ENCODE results near the gene PLD4. TPM values are rescaled to one million over a fixed set of nuclear protein-coding genes. Genes with fewer than 3 reads are reported as not detected.
A peak's percentile ranks its signal among the peaks of the same experiment; 100 is the strongest.

PLD4 gene
- total RNA-seq, 1 experiment from 2014 or later: not detected

DNA sequence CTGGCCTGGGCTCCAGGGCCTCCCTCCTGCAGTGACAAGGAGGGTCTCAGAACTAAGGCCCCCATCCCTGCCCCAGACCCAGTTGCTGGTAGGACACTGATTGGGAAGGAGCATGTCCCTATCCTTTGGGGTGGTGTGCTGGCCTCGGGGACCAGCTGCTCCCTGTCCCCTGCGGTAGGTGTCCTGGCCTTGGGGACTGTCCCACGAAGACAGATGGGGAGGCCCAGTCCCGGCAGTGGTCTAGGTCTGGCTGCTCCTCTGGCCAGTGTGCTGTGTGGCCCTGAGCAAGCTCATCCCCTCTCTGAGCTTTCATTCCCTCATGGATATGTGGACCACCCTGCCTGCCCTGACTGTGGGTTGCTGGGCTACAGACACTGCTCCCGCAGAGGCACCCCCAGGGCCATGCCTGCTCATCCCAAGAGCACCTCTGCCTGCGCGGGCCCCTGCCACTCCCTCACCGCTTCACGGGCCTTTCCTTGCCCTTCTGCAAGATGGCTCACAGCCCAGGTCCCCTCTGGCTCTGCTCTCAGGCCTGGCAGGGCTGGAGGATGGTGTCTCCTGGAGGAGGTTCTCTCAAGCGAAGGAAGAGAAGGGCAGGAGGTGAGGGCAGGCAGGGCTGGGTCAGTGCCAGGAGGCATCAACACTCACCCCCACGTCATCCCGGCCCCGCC, 41.0 kb downstream of the PLD4 start:
- no peak for DNase-seq (ENCODE audit: low read depth)
- in situ Hi-C loops (cut with HindIII; ENCODE audit: low pct_unique_long_range_greater_than_20kb, low sequenced_read_pairs): no loop called here

DNA sequence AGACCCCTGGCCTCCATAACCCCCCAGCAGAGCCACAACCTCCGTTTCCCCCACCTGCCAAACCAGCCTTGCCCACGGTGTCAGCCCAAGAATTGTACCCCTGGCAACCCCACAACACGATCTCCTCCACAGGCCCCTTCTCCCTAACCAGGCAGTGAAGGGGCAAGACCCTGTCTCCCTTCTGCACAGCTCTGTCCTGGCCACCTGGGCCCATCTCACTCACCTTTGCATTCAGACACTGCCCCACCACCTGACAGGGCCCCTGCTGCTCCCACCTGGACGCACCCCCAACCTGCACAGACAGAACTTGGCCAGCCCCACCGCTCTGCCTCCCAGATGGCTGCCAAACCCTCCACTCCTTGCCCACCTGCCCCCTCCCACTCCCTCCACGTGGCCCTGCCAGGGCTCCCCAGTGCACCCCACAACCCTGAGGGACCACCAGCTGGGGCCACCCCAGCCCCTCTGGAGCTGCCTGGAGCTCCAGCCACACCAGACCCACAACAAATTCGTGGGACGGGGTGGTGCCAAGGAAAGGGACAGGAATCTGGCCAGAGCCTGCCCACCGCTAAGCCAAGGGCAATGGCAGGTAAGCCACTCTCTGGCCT, 41.7 kb downstream of the PLD4 start:
- in situ Hi-C loops (cut with HindIII; ENCODE audit: low pct_unique_long_range_greater_than_20kb, low sequenced_read_pairs): no loop called here
- DNase-seq (ENCODE audit: low read depth): no peak

GRCh38 chr14:104966981-104967385, 42.3 kb downstream of the PLD4 start:
- in situ Hi-C loops (cut with HindIII; ENCODE audit: low pct_unique_long_range_greater_than_20kb, low sequenced_read_pairs): no loop called here

GRCh38 chr14:104967386-104968152, 42.9 kb downstream of the PLD4 start:
- DNase-seq (ENCODE audit: low read depth): no peak
- in situ Hi-C loops (cut with HindIII; ENCODE audit: low pct_unique_long_range_greater_than_20kb, low sequenced_read_pairs): no loop called here

More at GRCh38 chr14:104966981-104967385, 42.3 kb downstream of the PLD4 start:
- DNase-seq (ENCODE audit: low read depth): no peak

DNA sequence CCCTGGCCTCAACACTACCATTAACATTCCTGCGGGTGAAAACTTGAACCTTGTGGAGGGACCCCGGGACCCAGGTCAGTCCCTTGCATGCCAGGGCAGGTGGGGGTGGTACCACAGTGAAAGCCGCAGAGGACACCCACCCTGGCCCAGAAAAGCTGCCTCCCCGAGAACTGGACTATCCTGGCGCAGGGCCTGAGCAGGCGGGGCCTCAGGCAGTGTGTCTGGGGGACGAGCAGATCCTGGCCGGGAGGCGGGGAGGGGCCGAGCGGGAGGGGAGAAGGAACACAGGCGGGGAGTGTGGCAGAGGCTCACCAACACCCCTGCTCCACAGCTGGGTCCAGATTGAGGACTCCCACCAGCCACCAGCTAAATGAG, 43.5 kb downstream of the PLD4 start:
- DNase-seq (ENCODE audit: low read depth): peak; percentile 46
- in situ Hi-C loops (cut with HindIII; ENCODE audit: low pct_unique_long_range_greater_than_20kb, low sequenced_read_pairs): no loop called here

DNA sequence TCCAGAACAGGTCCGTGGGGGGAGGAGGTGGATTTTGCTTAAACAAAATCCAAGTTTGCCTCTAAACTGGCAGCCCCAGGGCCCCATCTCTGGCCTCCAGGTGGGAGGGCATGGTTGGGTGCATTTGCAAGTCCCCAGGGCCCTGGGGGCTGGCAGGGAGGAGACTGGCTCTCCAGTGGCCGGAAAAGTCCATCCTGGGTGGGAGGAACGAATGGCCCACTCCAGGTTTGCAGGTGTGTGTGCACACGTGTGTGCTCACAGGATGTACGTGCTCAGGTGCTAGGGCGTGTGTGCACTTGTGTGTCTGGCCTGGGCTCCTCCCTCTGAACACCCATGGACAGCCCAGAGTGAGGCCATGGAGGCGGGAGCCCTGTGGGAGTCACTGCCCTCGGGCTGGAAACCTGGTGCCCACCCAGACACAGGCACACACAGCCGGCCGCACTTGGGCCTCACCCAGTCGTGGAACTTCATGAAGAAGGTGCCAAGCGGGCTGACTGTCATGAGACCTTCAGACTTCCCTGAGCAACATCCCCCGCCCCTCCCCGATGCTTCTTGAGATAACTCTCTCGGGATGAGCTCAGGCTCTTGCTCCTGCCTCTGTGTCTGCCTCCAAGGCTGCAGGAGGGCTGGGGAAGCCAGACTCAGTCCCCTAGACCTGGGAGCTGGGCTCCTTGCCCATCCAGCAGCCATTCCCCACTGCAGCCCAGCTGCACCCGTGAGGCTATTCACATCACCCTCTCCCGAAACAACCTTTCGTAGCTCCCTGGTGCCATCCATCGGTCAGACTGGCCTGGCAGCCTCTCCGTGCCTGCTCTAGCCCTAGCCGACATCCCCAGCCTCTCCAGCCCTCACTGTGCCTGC, 44.1 kb downstream of the PLD4 start:
- peak; percentile 74 for DNase-seq (ENCODE audit: low read depth)
- in situ Hi-C loops (cut with HindIII; ENCODE audit: low pct_unique_long_range_greater_than_20kb, low sequenced_read_pairs): no loop called here

- DNase-seq (ENCODE audit: low read depth): no peak
- in situ Hi-C loops (cut with HindIII; ENCODE audit: low pct_unique_long_range_greater_than_20kb, low sequenced_read_pairs): no loop called here
These were observed 45.1 kb downstream of the PLD4 start for GRCh38 chr14:104969741-104970230.

- DNase-seq (ENCODE audit: low read depth): peak; percentile 95
- in situ Hi-C loops (cut with HindIII; ENCODE audit: low pct_unique_long_range_greater_than_20kb, low sequenced_read_pairs): no loop called here
These were observed 45.8 kb downstream of the PLD4 start for GRCh38 chr14:104970231-104971068.

GRCh38 chr14:104971447-104972240, 47.0 kb downstream of the PLD4 start:
- DNase-seq (ENCODE audit: low read depth): no peak
- in situ Hi-C loops (cut with HindIII; ENCODE audit: low pct_unique_long_range_greater_than_20kb, low sequenced_read_pairs): no loop called here

- in situ Hi-C loops (cut with HindIII; ENCODE audit: low pct_unique_long_range_greater_than_20kb, low sequenced_read_pairs): no loop called here
- peak; percentile 92 for DNase-seq (ENCODE audit: low read depth)
These were observed 47.8 kb downstream of the PLD4 start for GRCh38 chr14:104972301-104973134.

DNA sequence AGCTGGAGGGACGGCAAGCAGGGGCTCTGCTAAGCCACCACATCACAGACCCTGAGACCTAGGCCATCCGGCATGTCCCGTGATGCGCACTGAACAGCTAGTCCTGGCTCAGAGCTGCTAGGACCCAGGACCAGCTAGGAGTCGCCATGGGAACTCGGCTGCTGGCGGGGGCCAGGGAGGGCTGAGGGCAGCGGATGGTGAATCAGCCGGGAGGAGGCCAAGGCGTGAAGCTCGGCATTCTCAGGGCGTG, 48.4 kb downstream of the PLD4 start:
- in situ Hi-C loops (cut with HindIII; ENCODE audit: low pct_unique_long_range_greater_than_20kb, low sequenced_read_pairs): no loop called here
- no peak for DNase-seq (ENCODE audit: low read depth)

DNA sequence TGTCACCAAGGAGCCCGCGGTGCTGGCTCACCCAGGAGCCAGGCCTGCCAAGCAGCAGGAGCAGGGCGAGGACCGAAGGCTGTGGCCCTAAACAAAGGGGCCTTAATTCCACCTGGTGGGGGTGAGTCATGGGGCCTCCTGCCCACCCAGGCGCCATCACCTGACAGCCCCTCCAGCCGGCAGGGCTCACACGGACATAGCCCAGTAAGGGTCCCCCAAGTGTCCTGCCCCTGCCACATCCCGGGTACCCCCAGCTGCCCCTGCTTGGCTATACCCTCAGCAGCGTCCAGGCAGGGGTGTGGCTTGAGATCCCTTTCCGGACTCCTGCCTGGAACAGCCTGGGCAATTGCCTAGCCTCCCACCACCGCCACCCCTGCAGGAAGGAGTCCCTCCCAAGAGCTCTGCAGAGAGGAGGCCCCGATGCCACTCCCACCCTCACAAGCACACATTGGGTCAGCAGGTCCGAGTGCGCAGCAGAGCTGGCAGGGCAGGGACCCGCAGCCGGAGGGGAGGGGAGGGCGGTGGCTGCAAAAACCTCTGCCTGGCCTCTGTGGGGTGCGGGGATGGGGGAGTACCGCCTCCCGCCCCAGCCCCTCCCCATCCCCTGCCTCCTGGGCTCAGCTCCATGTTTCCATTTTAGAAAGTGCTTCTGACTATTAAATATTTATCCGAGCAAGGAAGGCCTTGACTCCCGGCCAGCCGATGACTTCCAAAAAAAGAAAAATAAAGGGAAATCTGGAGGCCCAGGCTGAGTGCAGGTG, 48.9 kb downstream of the PLD4 start:
- DNase-seq (ENCODE audit: low read depth): peak; percentile 95
- in situ Hi-C loops (cut with HindIII; ENCODE audit: low pct_unique_long_range_greater_than_20kb, low sequenced_read_pairs): no loop called here

GRCh38 chr14:104974146-104974541, 49.5 kb downstream of the PLD4 start:
- no peak for DNase-seq (ENCODE audit: low read depth)
- in situ Hi-C loops (cut with HindIII; ENCODE audit: low pct_unique_long_range_greater_than_20kb, low sequenced_read_pairs): no loop called here

- in situ Hi-C loops (cut with HindIII; ENCODE audit: low pct_unique_long_range_greater_than_20kb, low sequenced_read_pairs): no loop called here
- DNase-seq (ENCODE audit: low read depth): no peak
These were observed 50.1 kb downstream of the PLD4 start for GRCh38 chr14:104974665-104975390.

DNA sequence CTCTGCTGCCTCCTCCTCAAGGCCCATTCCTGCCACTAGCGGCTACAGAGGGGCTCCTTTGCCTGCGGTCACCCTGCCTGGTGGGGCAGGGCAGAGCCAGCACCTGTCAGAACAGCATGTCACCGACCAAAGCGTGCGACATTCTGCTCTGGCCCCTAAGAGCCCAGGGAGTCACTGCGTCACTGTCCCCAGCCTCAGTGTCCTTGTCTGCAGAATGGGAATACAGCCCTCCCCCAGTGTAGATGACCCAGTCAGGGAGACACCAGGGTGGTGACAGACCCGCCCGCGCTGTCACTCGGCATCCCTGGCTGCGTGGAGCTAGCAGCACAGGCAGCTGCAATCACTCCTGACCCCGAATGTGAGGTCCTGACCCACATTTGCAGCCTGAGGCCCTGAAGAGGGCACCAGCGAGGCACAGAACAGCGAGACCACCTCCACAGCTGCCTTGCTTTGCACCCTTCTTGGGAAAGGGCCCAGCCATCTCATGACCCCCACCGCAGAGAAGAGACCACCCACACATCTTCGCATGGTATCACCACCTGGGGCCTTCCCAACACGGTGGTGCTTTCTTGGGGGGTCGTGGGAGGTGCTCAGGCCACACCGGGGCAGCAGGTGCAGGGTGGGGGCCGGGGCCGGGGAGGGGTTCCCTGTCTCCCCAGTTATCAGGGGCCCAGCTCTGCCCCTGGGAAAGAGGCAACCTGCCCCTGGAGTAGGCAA, 51.0 kb downstream of the PLD4 start:
- no peak for DNase-seq (ENCODE audit: low read depth)
- in situ Hi-C loops (cut with HindIII; ENCODE audit: low pct_unique_long_range_greater_than_20kb, low sequenced_read_pairs): no loop called here
